HepG2 (cell line): ENCODE measurements around the gene DICER1. TPM values are rescaled to one million over a fixed set of nuclear protein-coding genes. Genes with fewer than 3 reads are reported as not detected.

Source experiments
- AGO2 ChIP-seq: fragments of 200-400 bp; formaldehyde crosslinking; optimal IDR thresholded peaks from 2 replicates; pipeline ENCODE3; 2017; ENCODE audit warnings: mild to moderate bottlenecking, low read depth, low read length, moderate library complexity
- BRCA1 ChIP-seq: sonication (generic); formaldehyde crosslinking; IDR thresholded peaks from 2 replicates; pipeline ENCODE4 v1.4.0; 2020; ENCODE audit warnings: missing genetic modification reagents
- DR1 ChIP-seq: sonication (generic); formaldehyde crosslinking; IDR thresholded peaks from 2 replicates; pipeline ENCODE4 v1.8.0; 2021; ENCODE audit warnings: mild to moderate bottlenecking, missing genetic modification reagents, inconsistent platforms
- E2F2 ChIP-seq: sonication (generic); formaldehyde crosslinking; IDR thresholded peaks from 2 replicates; pipeline ENCODE4 v1.4.0; 2020; ENCODE audit warnings: missing genetic modification reagents, borderline replicate concordance
- GABPA ChIP-seq, 2 experiments: IDR thresholded peaks; 2 replicates each; pipeline ENCODE4 v1.6.1; 2011 to 2016; ENCODE audit warnings: low read depth in 2 of 2, low read length in 1 of 2, missing biosample characterization in 1 of 2, missing genetic modification characterization in 1 of 2
- HDAC2 ChIP-seq: sonication (generic); formaldehyde crosslinking; IDR thresholded peaks from 2 replicates; pipeline ENCODE4 v1.4.0; 2020; ENCODE audit warnings: missing genetic modification reagents
- KAT8 ChIP-seq: IDR thresholded peaks from 2 replicates; pipeline ENCODE4 v1.6.1; 2016; ENCODE audit warnings: missing genetic modification reagents, missing compliant biosample characterization
- KDM6A ChIP-seq: IDR thresholded peaks from 2 replicates; pipeline ENCODE4 v1.6.1; 2016; ENCODE audit warnings: low read depth
- KLF9 ChIP-seq: IDR thresholded peaks from 2 replicates; pipeline ENCODE4 v1.6.1; 2016; ENCODE audit warnings: low read depth
- NCOA5 ChIP-seq: sonication (generic); formaldehyde crosslinking; IDR thresholded peaks from 2 replicates; pipeline ENCODE4 v1.4.0; 2020; ENCODE audit warnings: missing genetic modification reagents
- NFYB ChIP-seq: sonication (generic); formaldehyde crosslinking; IDR thresholded peaks from 2 replicates; pipeline ENCODE4 v1.4.0; 2020; ENCODE audit warnings: missing genetic modification reagents
- PHB2 ChIP-seq: fragments of 450-650 bp; IDR thresholded peaks from 2 replicates; pipeline ENCODE4 v1.6.1; 2018; ENCODE audit not compliant: partially characterized antibody
- PHF8 ChIP-seq: sonication (generic); formaldehyde crosslinking; IDR thresholded peaks from 2 replicates; pipeline ENCODE4 v1.5.0; 2020; ENCODE audit warnings: missing genetic modification reagents
- RFX1 ChIP-seq: fragments of 450-650 bp; IDR thresholded peaks from 2 replicates; pipeline ENCODE4 v1.6.1; 2017
- SRSF1 ChIP-seq: fragments of 200-400 bp; formaldehyde crosslinking; optimal IDR thresholded peaks from 2 replicates; pipeline ENCODE3; 2017; ENCODE audit warnings: mild to moderate bottlenecking, low read depth, low read length, moderate library complexity
- THYN1 ChIP-seq: sonication (generic); formaldehyde crosslinking; IDR thresholded peaks from 2 replicates; pipeline ENCODE4 v1.8.1; 2023; ENCODE audit warnings: low read depth, mild to moderate bottlenecking, moderate library complexity, missing genetic modification reagents, borderline replicate concordance
- TOE1 ChIP-seq: sonication (generic); formaldehyde crosslinking; IDR thresholded peaks from 2 replicates; pipeline ENCODE4 v1.4.0; 2020; ENCODE audit warnings: mild to moderate bottlenecking, missing genetic modification reagents
- U2AF2 ChIP-seq: fragments of 200-400 bp; formaldehyde crosslinking; IDR thresholded peaks from 2 replicates; pipeline ENCODE4 v1.6.1; 2017; ENCODE audit warnings: low read depth, mild to moderate bottlenecking, low read length
- ZNF207 ChIP-seq: fragments of 450-650 bp; IDR thresholded peaks from 2 replicates; pipeline ENCODE4 v1.6.1; 2016; ENCODE audit warnings: antibody characterized with exemption, borderline replicate concordance
- ZNF224 ChIP-seq: sonication (generic); formaldehyde crosslinking; IDR thresholded peaks from 2 replicates; pipeline ENCODE4 v1.5.0; 2020; ENCODE audit warnings: mild to moderate bottlenecking, missing genetic modification reagents
- ZNF326 ChIP-seq: sonication (generic); formaldehyde crosslinking; IDR thresholded peaks from 2 replicates; pipeline ENCODE4 v1.4.0; 2020; ENCODE audit warnings: missing genetic modification reagents, borderline replicate concordance
- ZNF333 ChIP-seq: sonication (generic); formaldehyde crosslinking; IDR thresholded peaks from 2 replicates; pipeline ENCODE4 v1.4.0; 2020; ENCODE audit warnings: mild to moderate bottlenecking, missing genetic modification reagents, borderline replicate concordance
- ZNF354B ChIP-seq: sonication (generic); formaldehyde crosslinking; IDR thresholded peaks from 2 replicates; pipeline ENCODE4 v1.8.0; 2022; ENCODE audit warnings: mild to moderate bottlenecking, missing genetic modification reagents
- ZNF441 ChIP-seq: sonication (generic); formaldehyde crosslinking; IDR thresholded peaks from 2 replicates; pipeline ENCODE4 v1.7.0; 2021; ENCODE audit warnings: missing genetic modification reagents, borderline replicate concordance
- ZNF652 ChIP-seq: IDR thresholded peaks from 2 replicates; pipeline ENCODE4 v1.6.1; 2016; ENCODE audit warnings: low read depth, borderline replicate concordance
- ZNF772 ChIP-seq: sonication (generic); formaldehyde crosslinking; IDR thresholded peaks from 2 replicates; pipeline ENCODE4 v1.5.0; 2020; ENCODE audit warnings: mild to moderate bottlenecking, missing genetic modification reagents
- ZNF816 ChIP-seq: sonication (generic); formaldehyde crosslinking; IDR thresholded peaks from 2 replicates; pipeline ENCODE4 v1.8.0; 2022; ENCODE audit warnings: missing genetic modification reagents, mild to moderate bottlenecking, borderline replicate concordance
- ZZZ3 ChIP-seq: sonication (generic); formaldehyde crosslinking; IDR thresholded peaks from 2 replicates; pipeline ENCODE4 v1.4.0; 2020; ENCODE audit warnings: missing genetic modification reagents, mild to moderate bottlenecking, borderline replicate concordance
- polyA plus RNA-seq, 8 experiments: library from polyadenylated mRNA; depleted of rRNA in 3 of 8; stranded (reverse) in 7 of 8; unstranded in 1 of 8; fragments of >200 nt; fragmentation: Illumina TruSeq in 4 of 8; extraction: Trizol in 4 of 8; gene quantifications; 2 replicates each; pipeline versions ENCODE4 v1.2.1 to v1.2.3, GENCODE V29; 2011 to 2016; ENCODE audit warnings: low read depth in 4 of 8, missing spikeins in 1 of 8, mixed read lengths in 1 of 8; ENCODE audit not compliant: insufficient read depth in 1 of 8
- total RNA-seq, 5 experiments: library from RNA; depleted of rRNA; stranded (reverse); fragments of >200 nt; fragmentation: Illumina TruSeq; extraction: Trizol; gene quantifications; 2 replicates each; pipeline ENCODE4 v1.2.3, GENCODE V29; 2016; ENCODE audit warnings: low read depth in 1 of 5
- TF ChIP-seq, protein P1 (sequence below): IDR thresholded peaks from 2 replicates; pipeline ENCODE4 v1.6.1; 2016; ENCODE audit warnings: missing biosample characterization, missing genetic modification reagents, low read depth
- TF ChIP-seq, protein P2 (sequence below): sonication (generic); formaldehyde crosslinking; IDR thresholded peaks from 2 replicates; pipeline ENCODE4 v1.4.0; 2020; ENCODE audit warnings: missing genetic modification reagents

Gene DICER1
- total and polyA plus RNA-seq, 2 of the 13 experiments (the other 11 are each of a cell fraction or from before 2014, with no cell fraction given) = 31.8 to 61.9 TPM

GRCh38 chr14:95157327-95158189 is at the start of gene DICER1 (continued):
- TF ChIP-seq ZNF333 (CRISPR knock-in tag) (no peak), TOE1 (CRISPR knock-in tag) (no peak), ZNF652 (CRISPR knock-in tag) (0 out of 2 replicates have a peak, but pooled peaks have one; percentile 22), DR1 (CRISPR knock-in tag) (peak; percentile 60; the same call in 1 of the 2 replicates), ZNF207 (no peak), BRCA1 (no peak), U2AF2 (peak; percentile 100), ZNF224 (CRISPR knock-in tag) (no peak), PHF8 (CRISPR knock-in tag) (peak; percentile 94), NCOA5 (no peak), AGO2 (no peak), E2F2 (CRISPR knock-in tag) (no peak), SRSF1 (peak; percentile 100), ZNF441 (CRISPR knock-in tag) (peak; percentile 22; the same call in 1 of the 2 replicates), ZNF354B (no peak), ZNF326 (no peak), ZNF772 (CRISPR knock-in tag) (no peak), PHB2 (no peak), GABPA (IDR thresholded peaks at IDR 0.05; ENCODE audit: low read depth, low read length) (no peak), GABPA (CRISPR knock-in tag; IDR thresholded peaks at IDR 0.05; ENCODE audit: low read depth) (peak; percentile 49), KLF9 (CRISPR knock-in tag) (no peak), NFYB (peak; percentile 94), ZZZ3 (CRISPR knock-in tag) (peak; percentile 29; the same call in 1 of the 2 replicates), HDAC2 (CRISPR knock-in tag) (no peak), ZNF816 (CRISPR knock-in tag) (peak; percentile 69; the same call in 1 of the 2 replicates), KAT8 (peak; percentile 85), KDM6A (no peak), RFX1 (no peak), THYN1 (CRISPR knock-in tag) (no peak)
- TF ChIP-seq, protein P1, sequence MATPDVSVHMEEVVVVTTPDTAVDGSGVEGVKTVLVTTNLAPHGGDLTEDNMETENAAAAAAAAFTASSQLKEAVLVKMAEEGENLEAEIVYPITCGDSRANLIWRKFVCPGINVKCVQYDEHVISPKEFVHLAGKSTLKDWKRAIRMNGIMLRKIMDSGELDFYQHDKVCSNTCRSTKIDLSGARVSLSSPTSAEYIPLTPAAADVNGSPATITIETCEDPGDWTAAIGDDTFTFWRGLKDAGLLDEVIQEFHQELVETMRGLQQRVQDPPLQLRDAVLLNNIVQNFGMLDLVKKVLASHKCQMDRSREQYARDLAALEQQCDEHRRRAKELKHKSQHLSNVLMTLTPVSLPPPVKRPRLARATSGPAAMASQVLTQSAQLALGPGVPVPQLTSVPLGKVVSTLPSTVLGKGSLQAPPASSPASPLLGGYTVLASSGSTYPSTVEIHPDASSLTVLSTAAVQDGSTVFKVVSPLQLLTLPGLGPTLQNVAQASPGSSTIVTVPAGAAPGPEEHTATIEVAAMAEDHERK (CRISPR knock-in tag) = peak; percentile 32; the same call in 1 of the 2 replicates
- TF ChIP-seq, protein P2, sequence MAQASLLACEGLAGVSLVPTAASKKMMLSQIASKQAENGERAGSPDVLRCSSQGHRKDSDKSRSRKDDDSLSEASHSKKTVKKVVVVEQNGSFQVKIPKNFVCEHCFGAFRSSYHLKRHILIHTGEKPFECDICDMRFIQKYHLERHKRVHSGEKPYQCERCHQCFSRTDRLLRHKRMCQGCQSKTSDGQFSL (CRISPR knock-in tag) = peak; percentile 61; the same call in 1 of the 2 replicates
